ENCODE data around the gene MPZL2. TPM values are rescaled to one million over a fixed set of nuclear protein-coding genes. Genes with fewer than 3 reads are reported as not detected.

The MPZL2 gene
- total and polyA plus RNA-seq, 9 of the 15 experiments (the other 6 are each of a cell fraction or from before 2014, with no cell fraction given) = 0.09 to 0.28 (median 0.18) TPM; not detected in 2

DNA sequence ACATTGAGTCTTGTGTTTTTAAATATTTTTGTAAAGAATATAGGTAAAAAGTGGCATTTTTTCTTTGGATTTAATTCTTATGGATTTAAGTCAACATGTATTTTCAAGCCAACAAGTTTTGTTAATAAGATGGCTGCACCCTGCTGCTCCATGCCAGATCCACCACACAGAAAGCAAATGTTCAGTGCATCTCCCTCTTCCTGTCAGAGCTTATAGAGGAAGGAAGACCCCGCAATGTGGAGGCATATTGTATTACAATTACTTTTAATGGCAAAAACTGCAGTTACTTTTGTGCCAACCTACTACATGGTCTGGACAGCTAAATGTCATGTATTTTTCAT lies 40.1 kb upstream of the MPZL2 start:
- FAIRE-seq (no peak), ATAC-seq (no peak), DNase-seq (ENCODE audit: extremely low read depth in 1 of 4, low spot score in 3 of 4) (no peak)
- WGBS (ENCODE audit: insufficient coverage, low coverage, missing lambda C conversion rate) = 67% methylated on average over 1 of the region's 1 CpG
- H3K79me2 ChIP-seq (ENCODE audit: control insufficient read depth, insufficient read depth, low read length) = no peaks in the 10 kb centered on the region
- no TSS peak for BruUV-seq (replicated peaks)
- in situ Hi-C loops (cut with MboI) (no loop called here), intact Hi-C loops (cut with micrococcal nuclease) (no loop called here)
- ChIA-PET POLR2A (interaction anchor here (0.5 kb wide), 1 partner anchor 37 kb away, joined by 3 read pairs; no protein-coding TSS in a partner anchor), CTCF (ENCODE audit: low intra/inter-chr PET ratio) (no interaction called here)
- peak overlapping the region; percentile 60 for H2AFZ ChIP-seq (ENCODE audit: low read depth, low read length)
- H3K4me2 ChIP-seq (ENCODE audit: insufficient read depth, low read length) = no peak overlapping the region
- H3K4me3 ChIP-seq = no peak overlapping the region
- H3K9me3 ChIP-seq (replicated peaks; ENCODE audit: control insufficient read depth, insufficient read depth, low read depth, low read length) = no peaks in the 10 kb centered on the region
- no peak overlapping the region for H3K9ac ChIP-seq (ENCODE audit: insufficient read depth in 1 of 2, low read depth in 2 of 2, low read length in 2 of 2)
- H3K9me1 ChIP-seq (ENCODE audit: control insufficient read depth, insufficient read depth, low read length) = no peaks in the 10 kb centered on the region
- peaks cover 7 to 13% of the 10 kb centered on the region in 2 experiments; a peak in 3 of 5 replicates for H3K27me3 ChIP-seq (ENCODE audit: control insufficient read depth in 2 of 2, insufficient read depth in 2 of 2, low read length in 2 of 2)
- no peak overlapping the region for H3K27ac ChIP-seq (ENCODE audit: extremely low read depth, low read depth, low read length)
- H4K20me1 ChIP-seq (replicated peaks; ENCODE audit: control insufficient read depth, insufficient read depth, low read length) = no peaks in the 10 kb centered on the region
- H3K4me1 ChIP-seq (replicated peaks in 1 of 2; ENCODE audit: control insufficient read depth in 2 of 2, insufficient read depth in 2 of 2, low read length in 2 of 2) = no peaks in the 10 kb centered on the region; a peak in 1 of 5 replicates
- no peaks in the 10 kb centered on the region for H3K36me3 ChIP-seq (ENCODE audit: control insufficient read depth, insufficient read depth, low read length)
- TF ChIP-seq, protein P1, sequence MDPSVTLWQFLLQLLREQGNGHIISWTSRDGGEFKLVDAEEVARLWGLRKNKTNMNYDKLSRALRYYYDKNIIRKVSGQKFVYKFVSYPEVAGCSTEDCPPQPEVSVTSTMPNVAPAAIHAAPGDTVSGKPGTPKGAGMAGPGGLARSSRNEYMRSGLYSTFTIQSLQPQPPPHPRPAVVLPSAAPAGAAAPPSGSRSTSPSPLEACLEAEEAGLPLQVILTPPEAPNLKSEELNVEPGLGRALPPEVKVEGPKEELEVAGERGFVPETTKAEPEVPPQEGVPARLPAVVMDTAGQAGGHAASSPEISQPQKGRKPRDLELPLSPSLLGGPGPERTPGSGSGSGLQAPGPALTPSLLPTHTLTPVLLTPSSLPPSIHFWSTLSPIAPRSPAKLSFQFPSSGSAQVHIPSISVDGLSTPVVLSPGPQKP (CRISPR knock-in tag; IDR thresholded peaks at IDR 0.05) = no peak
- TF ChIP-seq EWSR1 (IDR thresholded peaks at IDR 0.05; ENCODE audit: borderline replicate concordance, low read depth, partially characterized antibody) = no peak
- TF ChIP-seq ZNF707 (CRISPR knock-in tag; conservative IDR thresholded peaks at IDR 0.05) = no peak
- no peak for TF ChIP-seq ZNF780A (CRISPR knock-in tag; IDR thresholded peaks at IDR 0.05)
- TF ChIP-seq, protein P2, sequence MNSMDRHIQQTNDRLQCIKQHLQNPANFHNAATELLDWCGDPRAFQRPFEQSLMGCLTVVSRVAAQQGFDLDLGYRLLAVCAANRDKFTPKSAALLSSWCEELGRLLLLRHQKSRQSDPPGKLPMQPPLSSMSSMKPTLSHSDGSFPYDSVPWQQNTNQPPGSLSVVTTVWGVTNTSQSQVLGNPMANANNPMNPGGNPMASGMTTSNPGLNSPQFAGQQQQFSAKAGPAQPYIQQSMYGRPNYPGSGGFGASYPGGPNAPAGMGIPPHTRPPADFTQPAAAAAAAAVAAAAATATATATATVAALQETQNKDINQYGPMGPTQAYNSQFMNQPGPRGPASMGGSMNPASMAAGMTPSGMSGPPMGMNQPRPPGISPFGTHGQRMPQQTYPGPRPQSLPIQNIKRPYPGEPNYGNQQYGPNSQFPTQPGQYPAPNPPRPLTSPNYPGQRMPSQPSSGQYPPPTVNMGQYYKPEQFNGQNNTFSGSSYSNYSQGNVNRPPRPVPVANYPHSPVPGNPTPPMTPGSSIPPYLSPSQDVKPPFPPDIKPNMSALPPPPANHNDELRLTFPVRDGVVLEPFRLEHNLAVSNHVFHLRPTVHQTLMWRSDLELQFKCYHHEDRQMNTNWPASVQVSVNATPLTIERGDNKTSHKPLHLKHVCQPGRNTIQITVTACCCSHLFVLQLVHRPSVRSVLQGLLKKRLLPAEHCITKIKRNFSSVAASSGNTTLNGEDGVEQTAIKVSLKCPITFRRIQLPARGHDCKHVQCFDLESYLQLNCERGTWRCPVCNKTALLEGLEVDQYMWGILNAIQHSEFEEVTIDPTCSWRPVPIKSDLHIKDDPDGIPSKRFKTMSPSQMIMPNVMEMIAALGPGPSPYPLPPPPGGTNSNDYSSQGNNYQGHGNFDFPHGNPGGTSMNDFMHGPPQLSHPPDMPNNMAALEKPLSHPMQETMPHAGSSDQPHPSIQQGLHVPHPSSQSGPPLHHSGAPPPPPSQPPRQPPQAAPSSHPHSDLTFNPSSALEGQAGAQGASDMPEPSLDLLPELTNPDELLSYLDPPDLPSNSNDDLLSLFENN (IDR thresholded peaks at IDR 0.05; ENCODE audit: low read depth in 2 of 2, low read length in 2 of 2) = no peak
- TF ChIP-seq ESRRA (IDR thresholded peaks at IDR 0.05; ENCODE audit: borderline replicate concordance, low read depth) = no peak

Measured in K562 (cell line).